Hepatocyte (in vitro differentiated cells): ENCODE measurements around the gene LRRC38. TPM values are rescaled to one million over a fixed set of nuclear protein-coding genes. Genes with fewer than 3 reads are reported as not detected.
A peak's percentile ranks its signal among the peaks of the same experiment; 100 is the strongest.

Experiments used
- DNase-seq: peaks from one replicate; pipeline ENCODE4 v3.0.0-alpha.2; 2016; ENCODE audit warnings: low spot score
- H2AFZ ChIP-seq: fragments of 200-600 bp; sonication (generic); 2 replicates; pipeline ENCODE4 v1.6.0; 2016; ENCODE audit warnings: antibody characterized with exemption, mild to moderate bottlenecking
- H3K27ac ChIP-seq: fragments of 200-600 bp; sonication (generic); 2 replicates; pipeline ENCODE4 v1.5.1; 2016; ENCODE audit warnings: mild to moderate bottlenecking
- H3K27me3 ChIP-seq: fragments of 200-600 bp; sonication (generic); 2 replicates; pipeline ENCODE4 v1.6.1; 2016
- H3K36me3 ChIP-seq: fragments of 200-600 bp; sonication (generic); replicated peaks from 2 replicates; pipeline ENCODE4 v1.5.1; 2016; ENCODE audit warnings: low read depth; ENCODE audit not compliant: insufficient read depth
- H3K4me1 ChIP-seq: fragments of 200-600 bp; sonication (generic); 2 replicates; pipeline ENCODE4 v1.5.1; 2016; ENCODE audit warnings: mild to moderate bottlenecking, moderate library complexity; ENCODE audit not compliant: insufficient read depth
- H3K4me2 ChIP-seq: fragments of 200-600 bp; sonication (generic); 2 replicates; pipeline ENCODE4 v1.6.0; 2016
- H3K4me3 ChIP-seq: fragments of 200-600 bp; sonication (generic); 2 replicates; pipeline ENCODE4 v1.5.1; 2016; ENCODE audit warnings: mild to moderate bottlenecking
- H3K79me2 ChIP-seq: fragments of 200-600 bp; sonication (generic); 2 replicates; pipeline ENCODE4 v1.6.0; 2017; ENCODE audit warnings: mild to moderate bottlenecking
- H3K9me2 ChIP-seq: fragments of 200-600 bp; sonication (generic); replicated peaks from 2 replicates; pipeline ENCODE4 v1.6.0; 2017; ENCODE audit warnings: mild to moderate bottlenecking; ENCODE audit not compliant: insufficient read depth
- H3K9me3 ChIP-seq: fragments of 200-600 bp; sonication (generic); 2 replicates; pipeline ENCODE4 v1.5.1; 2016; ENCODE audit warnings: low read depth, mild to moderate bottlenecking
- H4K20me1 ChIP-seq: fragments of 200-600 bp; sonication (generic); 2 replicates; pipeline ENCODE4 v1.6.0; 2016; ENCODE audit warnings: mild to moderate bottlenecking; ENCODE audit not compliant: insufficient read depth, poor library complexity, severe bottlenecking
- EZH2 ChIP-seq: fragments of 200-600 bp; sonication (generic); IDR thresholded peaks from 2 replicates; pipeline ENCODE4 v1.6.1; 2016; ENCODE audit warnings: antibody characterized with exemption, mild to moderate bottlenecking, borderline replicate concordance
- EZH2phosphoT487 ChIP-seq: fragments of 200-600 bp; sonication (generic); IDR thresholded peaks from one replicate; pipeline ENCODE4 v1.6.1; 2018; ENCODE audit warnings: antibody characterized with exemption, mild to moderate bottlenecking, low read depth, moderate library complexity; ENCODE audit not compliant: unreplicated experiment, severe bottlenecking
- WGBS: methylation state at CpG from one replicate; pipeline ENCODE4 v1.1.6; 2016; ENCODE audit warnings: low lambda C conversion rate; ENCODE audit errors: missing lambda C conversion rate; 5-methylcytosine and 5-hydroxymethylcytosine counted together
- polyA plus RNA-seq: library from polyadenylated mRNA; unstranded; fragments of >200 nt; fragmentation: Nextera tagmentation; extraction: Ambion mirVana; gene quantifications from 2 replicates; pipeline ENCODE4 v1.2.1, GENCODE V29; 2016
- total RNA-seq: library from RNA; depleted of rRNA; stranded (reverse); fragments of >200 nt; gene quantifications from 2 replicates; pipeline ENCODE4 v1.2.3, GENCODE V29; 2014
- TF ChIP-seq, protein P1 (sequence below): fragments of 200-600 bp; sonication (generic); IDR thresholded peaks from 2 replicates; pipeline ENCODE4 v1.5.1; 2016; ENCODE audit warnings: antibody characterized with exemption, mild to moderate bottlenecking; ENCODE audit not compliant: poor library complexity

LRRC38 gene
- total and polyA plus RNA-seq, 2 experiments from 2014 or later = 3.8 to 26.7 TPM

DNA sequence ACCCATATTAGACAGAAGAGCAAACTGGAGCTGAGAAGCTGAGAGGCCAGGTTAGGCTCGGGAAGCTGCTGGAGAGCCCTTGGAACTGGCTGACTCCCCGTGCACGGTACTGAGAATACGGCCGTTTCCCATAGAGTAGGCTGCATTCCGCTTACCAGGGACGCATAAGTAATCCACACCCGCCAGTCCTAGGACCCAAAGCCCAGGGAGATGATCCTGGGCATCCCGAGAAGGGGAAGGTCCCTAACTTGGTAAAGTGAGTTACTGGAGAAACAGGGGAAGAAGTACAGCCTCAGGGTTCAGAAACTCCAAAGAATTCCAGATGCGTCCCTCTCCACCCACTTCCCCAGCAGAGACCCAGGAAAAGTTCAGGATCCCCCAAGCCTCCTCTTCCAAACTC lies 1.3 kb downstream of the LRRC38 start:
- 19% methylated on average over 10 of the region's 10 CpGs for WGBS
- TF ChIP-seq EZH2phosphoT487 (no peak), EZH2 (no peak)
- no peaks in the 10 kb centered on the region for H3K36me3 ChIP-seq
- no peak overlapping the region for H3K4me3 ChIP-seq
- no peaks in the 10 kb centered on the region for H3K9me3 ChIP-seq
- peaks cover 76% of the 10 kb centered on the region for H3K27me3 ChIP-seq
- peak overlapping the region; percentile 76 for H3K4me2 ChIP-seq
- no peaks in the 10 kb centered on the region for H3K9me2 ChIP-seq
- no peaks in the 10 kb centered on the region for H3K79me2 ChIP-seq
- no peak overlapping the region for H3K27ac ChIP-seq
- H4K20me1 ChIP-seq = no peaks in the 10 kb centered on the region
- H3K4me1 ChIP-seq = no peaks in the 10 kb centered on the region
- no peak overlapping the region for H2AFZ ChIP-seq
- no peak for DNase-seq

DNA sequence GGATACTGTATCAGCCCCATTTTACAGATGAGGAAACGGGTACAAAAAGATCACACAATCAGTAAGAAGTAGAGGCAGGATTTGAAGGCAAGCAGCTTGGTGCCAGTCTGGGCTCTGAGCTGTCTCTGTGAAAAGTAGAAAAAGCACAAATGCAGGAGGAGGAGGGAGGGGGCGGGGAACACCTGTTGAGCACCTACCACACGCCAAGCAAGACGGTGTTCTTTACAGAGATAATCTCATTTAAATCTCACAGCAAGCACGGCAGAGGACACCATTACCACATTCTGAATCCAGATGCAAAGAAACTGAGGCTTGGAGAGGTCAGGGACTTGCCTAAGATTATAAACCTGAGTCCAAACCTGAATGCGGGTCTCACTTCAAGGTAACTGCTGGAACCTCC lies 3.3 kb downstream of the LRRC38 start:
- no peak for DNase-seq
- H3K27me3 ChIP-seq = peaks cover 58% of the 10 kb centered on the region
- no peak overlapping the region for H3K27ac ChIP-seq
- H3K9me2 ChIP-seq = no peaks in the 10 kb centered on the region
- no peak overlapping the region for H2AFZ ChIP-seq
- TF ChIP-seq EZH2phosphoT487 = no peak
- TF ChIP-seq, protein P1, sequence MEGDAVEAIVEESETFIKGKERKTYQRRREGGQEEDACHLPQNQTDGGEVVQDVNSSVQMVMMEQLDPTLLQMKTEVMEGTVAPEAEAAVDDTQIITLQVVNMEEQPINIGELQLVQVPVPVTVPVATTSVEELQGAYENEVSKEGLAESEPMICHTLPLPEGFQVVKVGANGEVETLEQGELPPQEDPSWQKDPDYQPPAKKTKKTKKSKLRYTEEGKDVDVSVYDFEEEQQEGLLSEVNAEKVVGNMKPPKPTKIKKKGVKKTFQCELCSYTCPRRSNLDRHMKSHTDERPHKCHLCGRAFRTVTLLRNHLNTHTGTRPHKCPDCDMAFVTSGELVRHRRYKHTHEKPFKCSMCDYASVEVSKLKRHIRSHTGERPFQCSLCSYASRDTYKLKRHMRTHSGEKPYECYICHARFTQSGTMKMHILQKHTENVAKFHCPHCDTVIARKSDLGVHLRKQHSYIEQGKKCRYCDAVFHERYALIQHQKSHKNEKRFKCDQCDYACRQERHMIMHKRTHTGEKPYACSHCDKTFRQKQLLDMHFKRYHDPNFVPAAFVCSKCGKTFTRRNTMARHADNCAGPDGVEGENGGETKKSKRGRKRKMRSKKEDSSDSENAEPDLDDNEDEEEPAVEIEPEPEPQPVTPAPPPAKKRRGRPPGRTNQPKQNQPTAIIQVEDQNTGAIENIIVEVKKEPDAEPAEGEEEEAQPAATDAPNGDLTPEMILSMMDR = no peak
- TF ChIP-seq EZH2 = no peak
- no peaks in the 10 kb centered on the region for H3K4me1 ChIP-seq
- no peaks in the 10 kb centered on the region for H3K36me3 ChIP-seq
- H3K4me3 ChIP-seq = no peak overlapping the region
- H3K9me3 ChIP-seq = no peaks in the 10 kb centered on the region
- H4K20me1 ChIP-seq = no peaks in the 10 kb centered on the region
- H3K4me2 ChIP-seq = no peak overlapping the region
- 71% methylated on average over 6 of the region's 6 CpGs for WGBS
- H3K79me2 ChIP-seq = no peaks in the 10 kb centered on the region

DNA sequence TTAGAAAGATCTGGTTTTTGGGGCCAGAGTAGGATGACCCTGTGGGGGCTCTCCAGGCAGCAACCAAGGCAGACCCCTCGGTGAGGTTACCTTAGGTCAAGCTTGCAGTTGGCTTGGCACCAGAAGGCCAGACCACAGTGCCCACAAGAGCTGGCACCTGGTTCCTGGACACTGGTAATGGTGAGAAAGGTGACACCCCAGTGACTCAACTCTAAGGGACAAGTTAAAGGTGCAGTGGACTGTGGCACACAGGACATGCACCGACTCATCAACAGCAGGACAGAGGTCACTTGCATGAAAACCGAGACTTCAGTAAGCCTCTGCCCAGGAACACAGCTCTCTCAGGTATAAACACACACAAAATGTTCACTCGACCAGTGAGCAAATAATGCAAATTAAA lies 6.7 kb downstream of the LRRC38 start:
- no peak overlapping the region for H2AFZ ChIP-seq
- DNase-seq = no peak
- no peak overlapping the region for H3K4me3 ChIP-seq
- H3K27me3 ChIP-seq = peaks cover 28% of the 10 kb centered on the region
- no peaks in the 10 kb centered on the region for H3K79me2 ChIP-seq
- H3K27ac ChIP-seq = no peak overlapping the region
- TF ChIP-seq, protein P1 = no peak
- TF ChIP-seq EZH2 (no peak), EZH2phosphoT487 (no peak)
- H3K9me3 ChIP-seq = no peaks in the 10 kb centered on the region
- no peaks in the 10 kb centered on the region for H4K20me1 ChIP-seq
- H3K36me3 ChIP-seq = no peaks in the 10 kb centered on the region
- 80% methylated on average over 4 of the region's 4 CpGs for WGBS
- H3K4me2 ChIP-seq = no peak overlapping the region
- H3K9me2 ChIP-seq = no peaks in the 10 kb centered on the region
- peaks cover 5% of the 10 kb centered on the region for H3K4me1 ChIP-seq

DNA sequence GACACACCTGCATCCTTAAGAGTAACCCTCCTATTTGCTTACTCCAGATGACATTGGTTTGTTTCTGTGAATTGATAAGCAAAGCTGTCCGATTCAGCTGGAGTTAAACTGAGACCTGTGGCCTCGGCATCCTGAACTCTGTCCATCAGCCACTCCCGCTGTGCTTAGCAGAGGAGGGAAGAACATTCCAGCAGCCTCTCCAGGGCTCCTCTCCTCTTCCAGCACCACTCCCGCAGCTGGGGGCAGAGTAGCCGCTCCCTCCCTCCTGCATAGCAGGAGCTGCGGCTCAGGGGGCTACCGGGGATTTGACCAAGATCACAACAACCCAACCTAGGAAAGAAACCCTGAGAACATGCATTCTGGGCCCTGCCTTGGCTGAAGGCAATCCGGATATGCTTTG lies 8.8 kb downstream of the LRRC38 start:
- H4K20me1 ChIP-seq = no peaks in the 10 kb centered on the region
- H3K27me3 ChIP-seq = peaks cover 8% of the 10 kb centered on the region
- no peaks in the 10 kb centered on the region for H3K9me2 ChIP-seq
- DNase-seq = no peak
- H3K4me3 ChIP-seq = no peak overlapping the region
- no peak overlapping the region for H3K27ac ChIP-seq
- TF ChIP-seq EZH2phosphoT487 (no peak), EZH2 (no peak)
- TF ChIP-seq, protein P1 = no peak
- no peaks in the 10 kb centered on the region for H3K9me3 ChIP-seq
- peaks cover 5% of the 10 kb centered on the region for H3K4me1 ChIP-seq
- no peak overlapping the region for H3K4me2 ChIP-seq
- H3K79me2 ChIP-seq = no peaks in the 10 kb centered on the region
- WGBS = 38% methylated on average over 8 of the region's 8 CpGs
- no peaks in the 10 kb centered on the region for H3K36me3 ChIP-seq
- H2AFZ ChIP-seq = no peak overlapping the region
